NB4 (cell line): ENCODE results near the gene CCDC82.

Source experiments
- MYC ChIP-seq: IDR thresholded peaks from 2 replicates; pipeline ENCODE4 v1.6.1; 2011; ENCODE audit warnings: low read depth, low read length
- POLR2A ChIP-seq: IDR thresholded peaks from 2 replicates; pipeline ENCODE4 v1.6.1; 2011; ENCODE audit warnings: mild to moderate bottlenecking; ENCODE audit not compliant: insufficient read length; ENCODE audit errors: extremely low read depth
- TF ChIP-seq, protein P1 (sequence below): IDR thresholded peaks from one replicate; pipeline ENCODE4 v1.5.1; 2012; ENCODE audit warnings: low read depth, low read length
- TF ChIP-seq, protein P2 (sequence below): IDR thresholded peaks from 2 replicates; pipeline ENCODE4 v1.6.1; 2011; ENCODE audit warnings: low read depth, low read length

DNA sequence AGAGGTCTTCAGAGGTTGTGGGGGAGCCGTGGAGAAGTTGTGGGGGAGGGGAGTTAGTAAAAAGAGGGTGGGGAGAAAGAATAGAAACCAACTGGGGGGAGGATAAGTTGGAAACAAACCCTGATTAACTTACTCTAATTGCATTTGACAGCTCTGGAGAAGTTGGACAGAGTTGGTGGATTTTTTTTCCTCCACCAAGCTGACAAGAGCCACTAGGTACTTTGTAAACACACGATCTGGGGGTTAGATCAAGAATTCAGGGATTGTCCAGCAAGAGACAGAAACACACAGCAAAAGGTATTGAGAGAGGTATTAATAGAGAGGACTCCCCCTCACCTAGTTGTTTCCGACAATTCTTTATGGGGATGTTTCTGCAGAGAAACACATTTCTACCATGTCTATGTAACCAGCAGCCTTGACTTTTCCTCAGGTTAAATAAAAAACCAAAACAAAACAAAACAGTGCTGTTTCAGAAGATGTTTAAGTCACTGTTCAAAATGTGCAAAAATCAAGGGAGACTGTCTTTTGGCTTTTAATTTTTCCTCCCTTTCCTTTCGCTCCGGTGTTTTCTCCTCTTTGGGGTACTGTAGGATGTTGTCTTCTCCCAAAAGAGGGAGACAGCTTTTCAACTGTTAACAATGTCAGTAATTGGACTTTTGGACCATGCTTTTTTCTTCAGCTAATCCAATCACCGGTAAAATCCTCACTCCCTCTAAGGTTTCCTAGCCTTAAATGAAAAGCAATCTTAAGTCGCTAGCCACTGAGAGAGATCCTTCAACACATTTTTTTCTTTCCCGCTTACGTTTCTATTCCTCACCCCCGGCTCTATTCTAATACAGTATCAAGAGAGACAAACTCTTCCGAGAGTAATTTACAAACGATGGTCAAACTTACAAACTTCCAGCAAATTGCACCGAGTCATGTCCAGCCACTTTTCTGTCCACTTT, 47.4 kb downstream of the CCDC82 start:
- TF ChIP-seq, protein P1, sequence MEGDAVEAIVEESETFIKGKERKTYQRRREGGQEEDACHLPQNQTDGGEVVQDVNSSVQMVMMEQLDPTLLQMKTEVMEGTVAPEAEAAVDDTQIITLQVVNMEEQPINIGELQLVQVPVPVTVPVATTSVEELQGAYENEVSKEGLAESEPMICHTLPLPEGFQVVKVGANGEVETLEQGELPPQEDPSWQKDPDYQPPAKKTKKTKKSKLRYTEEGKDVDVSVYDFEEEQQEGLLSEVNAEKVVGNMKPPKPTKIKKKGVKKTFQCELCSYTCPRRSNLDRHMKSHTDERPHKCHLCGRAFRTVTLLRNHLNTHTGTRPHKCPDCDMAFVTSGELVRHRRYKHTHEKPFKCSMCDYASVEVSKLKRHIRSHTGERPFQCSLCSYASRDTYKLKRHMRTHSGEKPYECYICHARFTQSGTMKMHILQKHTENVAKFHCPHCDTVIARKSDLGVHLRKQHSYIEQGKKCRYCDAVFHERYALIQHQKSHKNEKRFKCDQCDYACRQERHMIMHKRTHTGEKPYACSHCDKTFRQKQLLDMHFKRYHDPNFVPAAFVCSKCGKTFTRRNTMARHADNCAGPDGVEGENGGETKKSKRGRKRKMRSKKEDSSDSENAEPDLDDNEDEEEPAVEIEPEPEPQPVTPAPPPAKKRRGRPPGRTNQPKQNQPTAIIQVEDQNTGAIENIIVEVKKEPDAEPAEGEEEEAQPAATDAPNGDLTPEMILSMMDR: no peak
- TF ChIP-seq POLR2A (no peak), MYC (no peak)
- TF ChIP-seq, protein P2, sequence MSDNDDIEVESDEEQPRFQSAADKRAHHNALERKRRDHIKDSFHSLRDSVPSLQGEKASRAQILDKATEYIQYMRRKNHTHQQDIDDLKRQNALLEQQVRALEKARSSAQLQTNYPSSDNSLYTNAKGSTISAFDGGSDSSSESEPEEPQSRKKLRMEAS: no peak
